ENCODE results near the gene TRABD2A.

The TRABD2A gene

GRCh38 chr2:84850471-84850870, 30.4 kb downstream of the TRABD2A start:
- no peak for DNase-seq (ENCODE audit: low read depth)

GRCh38 chr2:84849271-84849952, 31.5 kb downstream of the TRABD2A start:
- DNase-seq (ENCODE audit: low read depth): peak; percentile 32

GRCh38 chr2:84847326-84848050, 33.4 kb downstream of the TRABD2A start:
- DNase-seq (ENCODE audit: low read depth): no peak

- no peak for DNase-seq (ENCODE audit: low read depth)
Observed at GRCh38 chr2:84846741-84847142, 34.1 kb downstream of the TRABD2A start.

GRCh38 chr2:84846041-84846663, 34.7 kb downstream of the TRABD2A start:
- peak; percentile 39 for DNase-seq (ENCODE audit: low read depth)

GRCh38 chr2:84844141-84844540, 36.7 kb downstream of the TRABD2A start:
- DNase-seq (ENCODE audit: low read depth): no peak

- DNase-seq (ENCODE audit: low read depth): no peak
Observed at GRCh38 chr2:84841577-84841976, 39.3 kb downstream of the TRABD2A start.

GRCh38 chr2:84840306-84840705, 40.6 kb downstream of the TRABD2A start:
- DNase-seq (ENCODE audit: low read depth): no peak

GRCh38 chr2:84839851-84840250, 41.0 kb downstream of the TRABD2A start:
- DNase-seq (ENCODE audit: low read depth): no peak

- no peak for DNase-seq (ENCODE audit: low read depth)
Observed at GRCh38 chr2:84838434-84839145, 42.3 kb downstream of the TRABD2A start.

GRCh38 chr2:84836215-84836614, 44.7 kb downstream of the TRABD2A start:
- DNase-seq (ENCODE audit: low read depth): no peak

- no peak for DNase-seq (ENCODE audit: low read depth)
Observed at GRCh38 chr2:84833481-84834150, 47.3 kb downstream of the TRABD2A start.

GRCh38 chr2:84832772-84833461, 48.0 kb downstream of the TRABD2A start:
- no peak for DNase-seq (ENCODE audit: low read depth)

GRCh38 chr2:84830758-84831500, 50.0 kb downstream of the TRABD2A start:
- no peak for DNase-seq (ENCODE audit: low read depth)

- DNase-seq (ENCODE audit: low read depth): no peak
Observed at GRCh38 chr2:84830095-84830494, 50.8 kb downstream of the TRABD2A start.

- DNase-seq (ENCODE audit: low read depth): no peak
Observed at GRCh38 chr2:84829693-84830092, 51.2 kb downstream of the TRABD2A start.

GRCh38 chr2:84827978-84828575, 52.8 kb downstream of the TRABD2A start:
- no peak for DNase-seq (ENCODE audit: low read depth)

- no peak for DNase-seq (ENCODE audit: low read depth)
Observed at GRCh38 chr2:84823788-84824187, 57.1 kb downstream of the TRABD2A start.

- DNase-seq (ENCODE audit: low read depth): no peak
Observed at GRCh38 chr2:84823229-84823628, 57.7 kb downstream of the TRABD2A start.

GRCh38 chr2:84821806-84822205, 59.1 kb downstream of the TRABD2A start:
- no peak for DNase-seq (ENCODE audit: low read depth)
